OCI-LY7 (cell line): ENCODE results near the gene ARHGAP23. TPM values are rescaled to one million over a fixed set of nuclear protein-coding genes. Genes with fewer than 3 reads are reported as not detected.

Experiments
- BruUV-seq: library from RNA; stranded (reverse); fragments of 400-500 nt; replicated peaks from 2 replicates; lab custom pipeline; 2021; lab: Mats Ljungman, UMichigan
- CTCF ChIA-PET: fragments of 300-600 bp; sonication (Branson Sonifier 250); formaldehyde crosslinking; loops from one replicate; lab custom pipeline; 2022; ENCODE audit warnings: antibody characterized with exemption; ENCODE audit not compliant: unreplicated experiment; lab: Charles Lee
- POLR2A ChIA-PET: fragments of 300-600 bp; sonication (Branson Sonifier 250); formaldehyde crosslinking; loops from one replicate; lab custom pipeline; 2022; ENCODE audit warnings: antibody characterized with exemption; lab: Charles Lee
- DNase-seq: peaks from one replicate; pipeline ENCODE4 v3.0.0-alpha.2; 2015; ENCODE audit warnings: low spot score
- H2AFZ ChIP-seq: fragments of 200-600 bp; sonication (generic), shearing (Covaris generic); 2 replicates; pipeline ENCODE4 v1.6.1; 2014; ENCODE audit warnings: mild to moderate bottlenecking, antibody characterized with exemption, low read length, moderate library complexity
- H3K27ac ChIP-seq: fragments of 200-600 bp; sonication (generic); 2 replicates; pipeline ENCODE4 v1.5.1; 2014; ENCODE audit warnings: mixed run types, low read depth, mild to moderate bottlenecking, moderate library complexity, low read length, inconsistent platforms; ENCODE audit not compliant: poor library complexity, severe bottlenecking
- H3K36me3 ChIP-seq: fragments of 200-600 bp; sonication (generic); 2 replicates; pipeline ENCODE4 v1.6.1; 2014; ENCODE audit warnings: mild to moderate bottlenecking, antibody characterized with exemption, low read length, moderate library complexity, mixed read lengths; ENCODE audit not compliant: insufficient read depth
- H3K4me1 ChIP-seq: fragments of 200-600 bp; sonication (generic); 2 replicates; pipeline ENCODE4 v1.5.1; 2014; ENCODE audit warnings: mild to moderate bottlenecking, low read length; ENCODE audit not compliant: insufficient read depth, poor library complexity, severe bottlenecking
- H3K4me2 ChIP-seq: fragments of 200-600 bp; sonication (generic); 2 replicates; pipeline ENCODE4 v1.6.1; 2014; ENCODE audit warnings: mild to moderate bottlenecking, low read length
- H3K4me3 ChIP-seq: fragments of 200-600 bp; sonication (generic); 2 replicates; pipeline ENCODE4 v1.5.1; 2014; ENCODE audit warnings: mild to moderate bottlenecking, low read depth, low read length; ENCODE audit not compliant: poor library complexity, severe bottlenecking
- H3K79me2 ChIP-seq: fragments of 200-600 bp; sonication (generic); 2 replicates; pipeline ENCODE4 v1.6.1; 2016; ENCODE audit warnings: low read depth, mild to moderate bottlenecking, low read length, moderate library complexity, mixed read lengths; ENCODE audit not compliant: insufficient read depth
- H3K9me2 ChIP-seq: fragments of 200-600 bp; sonication (generic); 2 replicates; pipeline ENCODE4 v1.6.1; 2016; ENCODE audit warnings: mild to moderate bottlenecking, low read length, mixed read lengths; ENCODE audit not compliant: insufficient read depth
- H3K9me3 ChIP-seq: fragments of 200-600 bp; sonication (generic); 2 replicates; pipeline ENCODE4 v1.6.1; 2014; ENCODE audit warnings: mild to moderate bottlenecking, mixed run types, low read length, mixed read lengths
- H4K20me1 ChIP-seq: fragments of 200-600 bp; sonication (generic); 2 replicates; pipeline ENCODE4 v1.6.1; 2014; ENCODE audit warnings: mild to moderate bottlenecking, antibody characterized with exemption, low read length, moderate library complexity, mixed read lengths; ENCODE audit not compliant: insufficient read depth
- EZH2phosphoT487 ChIP-seq: fragments of 200-600 bp; sonication (generic); IDR thresholded peaks from 2 replicates; pipeline ENCODE4 v1.6.1; 2018; ENCODE audit warnings: low read depth, borderline replicate concordance, mild to moderate bottlenecking, mixed run types, antibody characterized with exemption, low read length, moderate library complexity, mixed read lengths
- intact Hi-C: fragments of 100-400 bp; cut with micrococcal nuclease; formaldehyde crosslinking; loops from one replicate; pipeline ENCODE4 v1.10.0; 2022; ENCODE audit not compliant: unreplicated experiment
- total RNA-seq, 2 experiments: library from RNA; depleted of rRNA in 1 of 2; stranded (reverse); fragments of >200 nt in 1 of 2; shearing (Covaris generic) in 1 of 2; gene quantifications; 2 replicates each; pipeline ENCODE4 v1.2.3, GENCODE V29; 2014 to 2022
- TF ChIP-seq, protein P1 (sequence below): fragments of 200-600 bp; sonication (generic); conservative IDR thresholded peaks from 2 replicates; pipeline ENCODE4 v1.5.1; 2014; ENCODE audit warnings: mild to moderate bottlenecking, antibody characterized with exemption, low read length, moderate library complexity, mixed read lengths

Gene ARHGAP23
- total RNA-seq, 2 experiments from 2014 or later: 16.3 to 18.6 TPM

DNA sequence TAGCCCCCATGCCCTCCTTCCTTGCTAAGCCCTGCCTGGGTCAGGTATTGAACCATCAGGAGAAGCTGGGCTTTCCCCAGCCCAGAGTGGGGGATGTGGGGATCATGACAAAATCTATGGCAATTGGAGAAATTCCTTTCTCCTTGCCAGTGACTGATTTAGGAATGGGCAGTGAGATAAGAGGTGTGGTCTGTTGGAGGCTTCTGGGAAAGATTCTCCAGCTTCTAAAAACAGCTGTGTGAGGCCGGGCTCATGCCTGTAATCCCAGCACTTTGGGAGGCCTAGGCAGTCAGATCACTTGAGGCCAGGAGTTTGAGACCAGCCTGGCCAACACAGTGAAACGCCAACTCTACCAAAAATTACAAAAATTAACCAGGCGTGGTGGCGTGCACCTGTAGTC is 108.4 kb downstream of the ARHGAP23 start:
- no peaks in the 10 kb centered on the region for H3K4me1 ChIP-seq
- H2AFZ ChIP-seq: no peak overlapping the region
- BruUV-seq: no TSS peak
- H3K9me2 ChIP-seq: no peaks in the 10 kb centered on the region
- CTCF ChIA-PET: no interaction called here
- POLR2A ChIA-PET: interaction anchor here (0.6 kb wide), 1 partner anchor 105 kb away, joined by 3 read pairs; no protein-coding TSS in a partner anchor
- TF ChIP-seq, protein P1, sequence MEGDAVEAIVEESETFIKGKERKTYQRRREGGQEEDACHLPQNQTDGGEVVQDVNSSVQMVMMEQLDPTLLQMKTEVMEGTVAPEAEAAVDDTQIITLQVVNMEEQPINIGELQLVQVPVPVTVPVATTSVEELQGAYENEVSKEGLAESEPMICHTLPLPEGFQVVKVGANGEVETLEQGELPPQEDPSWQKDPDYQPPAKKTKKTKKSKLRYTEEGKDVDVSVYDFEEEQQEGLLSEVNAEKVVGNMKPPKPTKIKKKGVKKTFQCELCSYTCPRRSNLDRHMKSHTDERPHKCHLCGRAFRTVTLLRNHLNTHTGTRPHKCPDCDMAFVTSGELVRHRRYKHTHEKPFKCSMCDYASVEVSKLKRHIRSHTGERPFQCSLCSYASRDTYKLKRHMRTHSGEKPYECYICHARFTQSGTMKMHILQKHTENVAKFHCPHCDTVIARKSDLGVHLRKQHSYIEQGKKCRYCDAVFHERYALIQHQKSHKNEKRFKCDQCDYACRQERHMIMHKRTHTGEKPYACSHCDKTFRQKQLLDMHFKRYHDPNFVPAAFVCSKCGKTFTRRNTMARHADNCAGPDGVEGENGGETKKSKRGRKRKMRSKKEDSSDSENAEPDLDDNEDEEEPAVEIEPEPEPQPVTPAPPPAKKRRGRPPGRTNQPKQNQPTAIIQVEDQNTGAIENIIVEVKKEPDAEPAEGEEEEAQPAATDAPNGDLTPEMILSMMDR: no peak
- TF ChIP-seq EZH2phosphoT487: no peak
- no peak overlapping the region for H3K27ac ChIP-seq
- no peaks in the 10 kb centered on the region for H3K79me2 ChIP-seq
- no peak overlapping the region for H3K4me3 ChIP-seq
- no peak for DNase-seq
- no peaks in the 10 kb centered on the region for H3K9me3 ChIP-seq
- H3K4me2 ChIP-seq: no peak overlapping the region
- no peaks in the 10 kb centered on the region for H4K20me1 ChIP-seq
- intact Hi-C loops: no loop called here
- H3K36me3 ChIP-seq: no peaks in the 10 kb centered on the region

DNA sequence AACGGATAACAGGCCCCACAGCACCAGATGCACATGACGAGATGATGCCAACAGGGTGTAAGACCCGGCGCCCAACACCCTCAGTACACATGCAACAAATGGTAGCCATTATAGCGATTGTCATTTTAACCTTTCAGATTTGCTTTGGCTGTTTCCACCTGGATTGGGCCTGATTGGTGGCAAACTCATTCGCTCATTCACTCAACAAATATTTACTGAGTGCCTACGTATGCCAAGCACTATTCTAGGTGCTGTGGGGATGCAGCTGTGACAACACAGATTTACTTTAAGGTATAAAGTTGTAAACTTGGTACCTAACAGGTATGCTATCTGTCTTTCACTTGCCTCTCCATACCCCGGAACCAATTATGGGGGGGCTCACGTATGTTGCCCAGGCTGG is 110.6 kb downstream of the ARHGAP23 start:
- H2AFZ ChIP-seq: no peak overlapping the region
- no peaks in the 10 kb centered on the region for H3K9me2 ChIP-seq
- H3K4me2 ChIP-seq: no peak overlapping the region
- no peak for DNase-seq
- no peaks in the 10 kb centered on the region for H3K79me2 ChIP-seq
- POLR2A ChIA-PET: no interaction called here
- H3K4me3 ChIP-seq: no peak overlapping the region
- H3K9me3 ChIP-seq: no peaks in the 10 kb centered on the region
- CTCF ChIA-PET: no interaction called here
- H3K4me1 ChIP-seq: no peaks in the 10 kb centered on the region
- no TSS peak for BruUV-seq
- no peak for TF ChIP-seq EZH2phosphoT487
- TF ChIP-seq, protein P1: no peak
- intact Hi-C loops: no loop called here
- no peaks in the 10 kb centered on the region for H4K20me1 ChIP-seq
- H3K36me3 ChIP-seq: no peaks in the 10 kb centered on the region
- H3K27ac ChIP-seq: no peak overlapping the region

DNA sequence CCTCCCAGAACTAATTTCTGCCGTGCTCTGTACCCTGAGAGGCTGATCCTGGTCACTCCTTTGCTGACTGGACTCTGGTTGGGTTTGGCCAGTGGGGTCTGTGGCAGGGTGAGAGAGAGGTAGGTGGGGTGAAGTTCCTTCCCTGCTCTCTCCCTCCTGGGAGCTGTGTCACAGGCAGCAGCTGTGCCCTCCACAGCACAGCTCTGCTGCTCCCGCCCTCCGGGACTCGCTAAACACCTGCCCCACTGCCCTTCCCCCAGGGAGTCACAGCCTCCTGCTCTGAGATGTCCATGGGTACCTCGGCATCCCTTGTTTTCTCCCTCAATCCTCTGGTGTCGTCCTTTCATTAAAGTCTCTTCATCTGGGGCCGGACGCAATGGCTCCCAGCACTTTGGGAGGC is 111.1 kb downstream of the ARHGAP23 start:
- intact Hi-C loops: no loop called here
- no peaks in the 10 kb centered on the region for H3K9me2 ChIP-seq
- no peak overlapping the region for H3K4me2 ChIP-seq
- BruUV-seq: no TSS peak
- H3K79me2 ChIP-seq: no peaks in the 10 kb centered on the region
- ChIA-PET CTCF (no interaction called here), POLR2A (no interaction called here)
- DNase-seq: no peak
- H3K9me3 ChIP-seq: no peaks in the 10 kb centered on the region
- no peak overlapping the region for H3K4me3 ChIP-seq
- no peak overlapping the region for H3K27ac ChIP-seq
- H3K36me3 ChIP-seq: no peaks in the 10 kb centered on the region
- no peak overlapping the region for H2AFZ ChIP-seq
- no peaks in the 10 kb centered on the region for H4K20me1 ChIP-seq
- no peaks in the 10 kb centered on the region for H3K4me1 ChIP-seq
- TF ChIP-seq EZH2phosphoT487: no peak
- TF ChIP-seq, protein P1: no peak
